ENCODE results near the gene INPP5D. TPM values are rescaled to one million over a fixed set of nuclear protein-coding genes. Genes with fewer than 3 reads are reported as not detected.

The INPP5D gene
- polyA plus RNA-seq, 1 of the 3 experiments (the other 2 are of a cell fraction), result 1.3 TPM

GRCh38 chr2:233252227-233252626 lies 192.1 kb downstream of the INPP5D start:
- DNase-seq, result no peak
- Histone ChIP-seq H3K4me2 (peak overlapping the region; percentile 86), H3K4me3 (ENCODE audit: low read depth in 2 of 2, low read length in 1 of 2) (peak overlapping the region; percentile 87 to 98), H3K79me2 (ENCODE audit: insufficient read depth) (peaks cover 55% of the 10 kb centered on the region), H3K9me3 (no peaks in the 10 kb centered on the region), H2AFZ (ENCODE audit: low read depth) (peak overlapping the region; percentile 93), H3F3A (replicated peaks; ENCODE audit: insufficient read depth) (peaks cover 4% of the 10 kb centered on the region), H3K27me3 (ENCODE audit: insufficient read depth) (no peaks in the 10 kb centered on the region), H3K9me2 (no peaks in the 10 kb centered on the region), H4K20me1 (ENCODE audit: insufficient read depth) (peaks cover 28% of the 10 kb centered on the region), H3K36me3 (replicated peaks in 1 of 2; ENCODE audit: control insufficient read depth in 1 of 2, insufficient read depth in 2 of 2, low read length in 1 of 2) (peaks cover 12 to 17% of the 10 kb centered on the region in 2 experiments), H3K4me1 (ENCODE audit: control insufficient read depth in 1 of 2, insufficient read depth in 2 of 2, low read depth in 1 of 2, low read length in 1 of 2) (peaks cover 6 to 12% of the 10 kb centered on the region in 2 experiments), H3K27ac (ENCODE audit: low read depth in 2 of 2, low read length in 1 of 2) (peak overlapping the region; percentile 71 to 75; a peak in 2 of 4 replicates), H3K9ac (peak overlapping the region; percentile 78)
- POLR2A ChIA-PET, result no interaction called here
- WGBS (ENCODE audit: low lambda C conversion rate), result 3% methylated on average over 18 of the region's 18 CpGs
- TF ChIP-seq FOSL2 (IDR thresholded peaks at IDR 0.05; ENCODE audit: borderline replicate concordance, low read depth), result no peak
- TF ChIP-seq RFX5 (IDR thresholded peaks at IDR 0.05; ENCODE audit: low read length), result no peak
- no peak for TF ChIP-seq MXI1 (IDR thresholded peaks at IDR 0.05; ENCODE audit: low read depth, low read length)
- TF ChIP-seq RCOR1 (IDR thresholded peaks at IDR 0.05; ENCODE audit: low read length), result no peak
- no peak for TF ChIP-seq USF1 (IDR thresholded peaks at IDR 0.05; ENCODE audit: borderline replicate concordance, low read depth)
- no peak for TF ChIP-seq JUND (IDR thresholded peaks at IDR 0.05)
- no peak for TF ChIP-seq SIN3A (IDR thresholded peaks at IDR 0.05; ENCODE audit: borderline replicate concordance, low read depth, low read length)
- CTCF ChIA-PET, result interaction anchor here (0.9 to 3.0 kb wide), 10 partner anchors 11 to 485 kb away, joined by 3 to 19 read pairs (median 4); no protein-coding TSS in a partner anchor

- H3K79me2 ChIP-seq (ENCODE audit: insufficient read depth), result peaks cover 77% of the 10 kb centered on the region
Observed at GRCh38 chr2:233255151-233255550, 195.0 kb downstream of the INPP5D start.

More at GRCh38 chr2:233255151-233255550, 195.0 kb downstream of the INPP5D start:
- no peak overlapping the region for H3K4me2 ChIP-seq
- no peak overlapping the region for H3K9ac ChIP-seq
- no peak overlapping the region for H3K27ac ChIP-seq (ENCODE audit: low read depth in 2 of 2, low read length in 1 of 2)
- H3K4me3 ChIP-seq (ENCODE audit: low read depth in 2 of 2, low read length in 1 of 2), result no peak overlapping the region
- no peaks in the 10 kb centered on the region for H3K9me2 ChIP-seq
- H2AFZ ChIP-seq (ENCODE audit: low read depth), result no peak overlapping the region
- TF ChIP-seq ELF1 (IDR thresholded peaks at IDR 0.05), result no peak
- TF ChIP-seq RFX5 (IDR thresholded peaks at IDR 0.05; ENCODE audit: low read length), result no peak
- no peak for TF ChIP-seq GATA2 (CRISPR knock-in tag; IDR thresholded peaks at IDR 0.05)
- TF ChIP-seq RXRA (IDR thresholded peaks at IDR 0.05; ENCODE audit: borderline replicate concordance, low read depth), result no peak
- TF ChIP-seq RCOR1 (IDR thresholded peaks at IDR 0.05; ENCODE audit: low read length), result no peak
- TF ChIP-seq CHD2 (IDR thresholded peaks at IDR 0.05; ENCODE audit: low read length, partially characterized antibody), result no peak
- TF ChIP-seq MEF2A (IDR thresholded peaks at IDR 0.05; ENCODE audit: borderline replicate concordance, low read depth), result no peak
- TF ChIP-seq MAX (IDR thresholded peaks at IDR 0.05; ENCODE audit: low read depth), result no peak
- no peak for TF ChIP-seq FOXM1 (IDR thresholded peaks at IDR 0.05; ENCODE audit: low read depth)
- TF ChIP-seq USF2 (IDR thresholded peaks at IDR 0.05; ENCODE audit: borderline replicate concordance, low read depth, low read length), result no peak
- no peak for TF ChIP-seq YY1 (IDR thresholded peaks at IDR 0.05; ENCODE audit: low read depth)
- TF ChIP-seq GABPA (IDR thresholded peaks at IDR 0.05; ENCODE audit: low read depth), result no peak
- TF ChIP-seq MXI1 (IDR thresholded peaks at IDR 0.05; ENCODE audit: low read depth, low read length), result no peak
- TF ChIP-seq CTCF (IDR thresholded peaks at IDR 0.05), result no peak
- no peak for TF ChIP-seq FOXJ3 (CRISPR knock-in tag; IDR thresholded peaks at IDR 0.05)
- peaks cover 6 to 12% of the 10 kb centered on the region in 2 experiments for H3K4me1 ChIP-seq (ENCODE audit: control insufficient read depth in 1 of 2, insufficient read depth in 2 of 2, low read depth in 1 of 2, low read length in 1 of 2)
- no peaks in the 10 kb centered on the region for H3K9me3 ChIP-seq
- peaks cover 23 to 39% of the 10 kb centered on the region in 2 experiments for H3K36me3 ChIP-seq (replicated peaks in 1 of 2; ENCODE audit: control insufficient read depth in 1 of 2, insufficient read depth in 2 of 2, low read length in 1 of 2)
- CTCF ChIA-PET, result interaction anchor here (1.3 to 1.8 kb wide), 2 partner anchors 185 to 402 kb away, joined by 3 to 5 read pairs; no protein-coding TSS in a partner anchor
- 93% methylated on average over 11 of the region's 11 CpGs for WGBS (ENCODE audit: low lambda C conversion rate)
- peaks cover 28% of the 10 kb centered on the region for H4K20me1 ChIP-seq (ENCODE audit: insufficient read depth)
- H3F3A ChIP-seq (replicated peaks; ENCODE audit: insufficient read depth), result no peaks in the 10 kb centered on the region
- DNase-seq, result no peak
- POLR2A ChIA-PET, result no interaction called here
- no peaks in the 10 kb centered on the region for H3K27me3 ChIP-seq (ENCODE audit: insufficient read depth)
